Daoy (cell line): ENCODE measurements around the gene DRGX. TPM values are rescaled to one million over a fixed set of nuclear protein-coding genes. Genes with fewer than 3 reads are reported as not detected.

Experiments used
- DNase-seq: peaks from one replicate; pipeline ENCODE4 v3.0.0-alpha.2; 2015; ENCODE audit warnings: low read depth
- total RNA-seq: library from RNA; depleted of rRNA; stranded (reverse); fragments of >200 nt; shearing (Covaris generic); gene quantifications from 2 replicates; pipeline ENCODE4 v1.2.3, GENCODE V29; 2014; rRNA removed

DRGX gene
- total RNA-seq: not detected in 2 replicates

DNA sequence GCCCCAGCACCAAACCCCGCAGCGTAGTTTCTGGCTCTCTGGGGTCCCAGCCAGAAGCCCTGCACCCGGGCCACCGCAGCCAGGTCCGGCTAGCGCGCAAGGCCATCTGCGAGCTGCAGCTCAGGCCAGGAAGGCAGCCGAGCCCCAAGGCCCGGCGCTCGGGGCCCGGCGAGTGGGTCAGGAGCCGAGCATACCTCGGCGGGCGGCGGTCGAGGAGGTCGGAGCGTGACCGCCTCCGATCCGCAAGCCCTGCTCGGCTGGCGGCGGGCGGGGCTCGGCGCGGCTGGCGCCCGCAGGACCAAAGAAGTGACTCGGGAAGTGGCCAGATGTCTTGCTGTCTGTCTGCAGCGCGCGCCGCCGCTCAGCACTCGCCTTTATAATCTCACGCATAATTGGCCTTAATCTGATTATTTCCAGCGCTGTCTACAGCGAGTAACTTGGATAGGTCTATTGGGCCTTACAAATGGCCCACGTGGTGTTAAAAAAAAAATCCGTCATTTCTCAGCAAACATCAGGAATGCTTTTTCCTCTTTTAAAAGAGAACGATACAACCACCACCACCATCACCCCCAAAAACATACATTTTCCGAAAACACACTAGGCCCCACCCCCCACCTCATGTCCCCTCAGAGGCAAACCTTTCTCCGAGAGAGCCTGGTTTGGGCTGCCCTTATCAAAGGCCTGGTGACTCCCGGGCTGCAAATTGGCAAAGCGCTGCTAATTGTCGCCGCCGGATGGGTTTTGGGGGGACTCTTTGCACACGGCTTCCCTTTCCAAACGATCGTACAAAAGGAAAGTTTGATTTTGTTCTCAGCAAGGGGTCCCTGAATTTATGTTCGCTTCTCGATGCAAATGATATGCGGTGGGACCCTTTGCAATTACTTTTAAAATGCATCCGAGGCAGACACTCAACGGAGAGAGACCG, at the start of gene DRGX:
Gene DRGX, minus strand, starts transcription at position 349 of the 925 bp plus-strand sequence. CDS start 649 bp downstream, outside the sequence.
- DNase-seq: no peak

DNA sequence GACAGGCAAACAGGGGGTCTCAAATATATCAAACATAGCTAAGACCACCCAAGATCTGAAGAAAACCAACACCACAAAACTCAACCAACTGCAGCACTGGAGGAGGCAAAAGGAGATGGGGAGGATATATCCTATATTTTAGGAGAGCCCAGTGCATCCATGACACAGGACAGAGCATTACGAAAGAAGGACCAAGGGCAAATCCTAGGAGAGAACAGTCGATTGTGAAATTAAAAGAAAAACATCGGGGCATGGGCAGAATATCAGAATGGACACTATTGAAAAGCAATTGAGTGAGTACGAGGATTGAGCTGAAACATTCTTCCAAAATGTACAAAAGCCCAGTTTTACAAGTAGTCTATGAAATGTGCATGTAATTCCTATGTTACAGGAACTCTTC, 48.5 kb upstream of the DRGX start:
- DNase-seq: no peak

DNA sequence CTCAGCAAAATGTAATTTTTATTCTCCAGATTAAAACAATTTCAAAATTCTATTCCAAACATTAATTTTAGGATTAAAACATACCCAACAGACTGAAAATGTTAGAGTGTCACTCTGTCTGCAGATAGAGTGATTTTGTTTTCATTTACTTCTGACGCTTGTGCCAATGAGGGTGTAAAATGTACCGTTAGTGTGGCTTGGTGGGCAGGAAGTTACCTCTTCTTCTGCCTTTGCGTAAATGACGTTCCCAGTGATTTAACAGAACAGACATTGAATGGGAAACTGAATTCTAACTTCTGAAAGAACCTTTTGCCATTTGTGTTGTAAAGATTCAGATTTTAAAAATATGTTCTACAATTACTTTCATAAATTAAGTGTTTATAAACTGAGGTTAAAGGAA, 47.0 kb upstream of the DRGX start:
- DNase-seq: no peak

DNA sequence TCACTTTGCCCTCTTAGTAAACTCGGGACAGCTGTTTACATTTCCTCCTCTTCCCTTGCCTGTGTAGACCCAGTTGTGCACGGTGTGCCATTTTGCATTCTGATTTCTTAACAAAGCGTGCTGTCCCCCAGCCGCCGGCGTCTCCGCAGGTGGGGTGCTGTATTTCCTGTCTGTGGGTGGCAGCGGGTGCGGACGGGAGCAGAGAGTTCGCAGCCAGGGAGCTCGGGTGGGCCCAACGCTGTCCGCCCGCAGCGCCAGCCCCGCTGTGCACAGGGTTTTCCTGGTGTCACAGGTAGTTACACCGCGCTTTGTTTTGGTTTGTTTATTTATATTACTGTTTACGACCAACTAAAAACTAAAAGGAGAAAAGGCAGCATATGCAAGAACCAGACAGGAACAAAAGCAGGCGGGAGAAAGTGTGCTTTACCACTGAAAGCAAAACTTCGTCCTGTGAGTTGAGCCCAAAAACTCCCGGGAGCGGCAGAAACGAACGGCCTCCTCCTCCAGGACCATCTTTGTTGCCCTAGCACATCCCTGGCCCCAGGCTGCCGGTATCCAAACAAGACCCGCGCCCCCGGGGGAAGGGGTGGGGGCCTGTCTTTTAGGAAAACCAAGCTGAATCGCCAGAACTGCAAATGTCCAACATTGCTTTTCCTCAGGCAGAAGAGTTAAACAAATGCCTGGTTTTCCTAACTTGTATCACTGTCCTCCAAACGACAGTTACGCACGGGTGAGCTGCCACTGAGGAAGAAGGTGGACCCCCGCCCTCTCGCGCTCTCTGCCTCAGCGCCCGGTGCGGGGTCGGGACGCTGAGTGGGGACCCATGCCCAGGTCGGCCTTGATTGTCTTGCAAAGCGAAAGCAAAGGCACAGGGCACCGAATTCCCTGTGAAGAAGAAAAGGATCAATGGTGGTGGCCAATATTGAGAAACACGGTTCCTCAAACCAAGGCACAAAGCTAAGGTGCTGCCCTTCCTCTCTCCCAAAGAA, 45.9 kb upstream of the DRGX start:
- no peak for DNase-seq

DNA sequence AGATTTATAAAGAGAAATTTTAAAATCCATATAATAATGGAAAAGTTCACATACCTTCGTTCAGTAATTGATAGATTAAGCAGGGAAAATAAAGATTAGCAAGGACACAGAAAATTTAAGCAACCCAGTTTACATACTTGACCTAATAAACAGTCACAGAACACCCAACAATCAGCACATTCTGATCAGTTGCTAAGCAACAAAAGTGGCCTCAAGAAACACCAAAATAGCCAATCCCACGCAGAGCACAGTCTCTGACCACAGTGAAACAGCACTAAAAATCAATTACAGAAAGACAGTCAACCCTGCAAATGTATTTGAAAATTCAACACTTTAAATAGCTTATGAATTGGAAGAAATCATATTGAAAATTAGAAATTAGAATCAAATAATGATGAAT, 39.3 kb upstream of the DRGX start:
- DNase-seq: no peak

DNA sequence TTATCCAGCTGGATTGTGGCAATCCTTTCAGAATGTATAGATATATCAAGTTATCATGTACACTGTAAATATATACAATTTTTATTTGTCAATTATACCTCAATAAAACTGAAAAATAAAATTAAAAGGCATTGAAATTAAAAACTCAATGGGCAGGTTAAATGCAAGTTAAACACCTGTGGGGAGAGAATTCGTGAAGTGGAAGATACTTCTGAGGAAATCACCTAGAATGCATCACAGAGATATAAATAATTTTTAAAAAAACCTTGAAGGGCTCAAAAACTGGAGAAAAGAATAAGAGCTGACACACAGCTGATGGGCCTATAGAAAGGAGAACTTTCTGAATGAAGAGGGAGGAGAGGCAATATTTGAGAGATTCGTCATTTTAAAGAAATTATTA, 37.2 kb upstream of the DRGX start:
- no peak for DNase-seq

DNA sequence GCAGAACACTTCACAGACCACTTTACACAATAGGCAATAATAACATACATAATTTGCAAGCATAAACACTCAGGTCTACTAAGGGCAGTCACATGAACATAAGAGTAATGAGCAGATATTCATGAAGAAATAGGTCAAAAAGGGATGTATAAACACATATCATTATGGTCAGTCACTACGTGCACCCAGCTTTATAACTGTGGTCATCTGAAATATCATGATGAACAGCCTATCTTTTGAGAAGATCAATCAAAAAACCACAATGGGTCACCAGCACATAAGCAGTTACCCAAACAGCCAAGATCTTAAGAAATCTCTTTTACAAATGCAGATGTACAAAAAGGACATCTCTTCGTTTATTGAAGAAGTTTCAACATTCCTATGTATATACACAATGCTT, 35.5 kb upstream of the DRGX start:
- no peak for DNase-seq

DNA sequence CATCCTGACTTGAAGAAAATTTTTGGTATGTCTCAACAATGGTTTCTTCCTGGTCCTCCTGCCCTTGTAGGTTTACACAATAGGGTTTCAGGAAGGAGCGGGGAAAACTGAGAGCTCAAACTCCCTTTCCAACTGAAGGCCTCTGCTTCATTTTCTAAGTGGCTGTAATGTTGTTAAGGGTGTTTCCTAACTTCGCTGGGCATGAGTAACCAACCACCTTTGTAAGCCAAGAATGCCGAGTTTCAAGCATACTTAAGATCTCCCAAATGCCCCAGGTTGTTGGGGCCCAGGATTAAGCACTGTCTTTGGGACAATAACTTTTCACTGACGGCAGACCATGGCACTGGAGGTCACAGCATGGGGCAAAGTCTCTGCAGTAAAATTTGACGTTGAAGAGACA, 33.6 kb upstream of the DRGX start:
- DNase-seq: no peak

DNA sequence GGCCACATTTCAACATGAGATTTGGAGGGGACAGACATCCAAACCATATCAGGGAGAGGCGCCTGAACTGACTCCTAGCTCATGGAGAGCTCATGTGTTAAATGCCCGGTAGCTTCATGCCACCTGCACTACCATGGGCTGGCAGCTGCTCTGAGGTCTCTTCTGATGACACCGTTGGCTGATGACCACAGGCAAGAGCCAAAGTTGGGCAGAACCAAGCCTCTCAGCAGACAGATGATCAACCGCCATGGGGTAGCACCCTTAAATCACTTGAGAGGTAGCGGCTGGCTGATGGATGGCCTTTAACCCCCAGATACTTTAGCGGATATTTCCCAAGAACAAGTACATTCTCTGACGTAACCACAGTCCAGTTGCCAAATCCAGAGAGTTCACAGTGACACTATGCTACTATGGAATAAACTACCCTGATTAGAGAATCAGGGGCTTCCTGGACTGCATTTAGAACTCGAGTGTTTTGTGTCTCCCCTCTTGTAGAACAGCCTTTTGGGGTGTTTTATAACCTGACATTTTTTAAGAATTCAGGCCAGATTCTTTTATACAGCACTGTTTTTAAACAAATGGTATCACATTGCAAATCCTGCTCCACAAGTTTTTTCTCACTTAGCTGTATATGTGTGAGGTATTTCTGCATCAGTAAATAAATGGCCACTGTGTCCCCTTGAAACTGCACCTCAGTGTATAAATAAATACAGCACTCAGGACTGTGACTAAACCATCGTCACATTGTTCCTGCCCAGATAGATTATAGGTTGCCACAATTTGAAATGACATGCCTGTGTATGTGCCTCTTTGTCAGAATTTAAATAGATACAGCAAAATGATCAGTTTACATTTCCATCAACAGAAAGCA, 30.8 kb upstream of the DRGX start:
- no peak for DNase-seq

DNA sequence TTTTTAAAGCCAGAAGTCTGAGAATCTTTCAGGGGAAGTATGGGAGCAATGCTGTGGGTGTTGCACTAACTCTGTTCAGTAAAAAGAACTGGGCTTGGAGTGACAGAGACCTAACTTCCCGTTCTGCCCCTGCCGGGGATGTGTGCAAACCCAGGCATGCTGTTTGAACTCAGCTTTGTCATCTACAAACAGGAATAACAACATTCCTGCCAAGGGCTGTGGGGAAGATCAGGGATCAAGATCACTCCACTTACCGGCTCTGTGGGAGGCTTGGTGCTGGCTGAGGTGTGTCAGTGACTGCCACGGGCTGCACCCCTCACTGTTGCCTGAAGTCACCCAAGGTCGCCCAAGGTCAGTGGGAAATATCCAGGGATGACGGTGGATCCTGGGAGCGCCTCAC, 23.1 kb upstream of the DRGX start:
- no peak for DNase-seq

DNA sequence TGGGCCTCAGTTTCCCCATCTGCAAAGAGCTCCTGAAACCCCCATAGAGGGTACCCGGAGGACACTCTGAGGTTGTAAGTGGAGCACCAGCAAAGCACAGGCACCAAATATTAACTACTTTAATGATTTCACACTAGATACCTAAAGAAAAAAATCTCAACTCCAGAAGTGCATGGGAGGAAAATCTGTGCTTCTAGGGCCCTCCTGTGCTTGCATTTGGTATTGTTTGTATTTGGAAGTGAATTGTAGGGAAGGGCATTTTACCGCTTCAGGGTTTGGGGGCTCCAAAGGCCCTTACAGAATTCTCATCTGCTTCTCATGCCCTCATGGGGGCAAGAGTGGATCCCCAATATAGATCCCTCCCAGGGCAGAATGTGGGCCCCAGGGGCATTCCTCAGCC, 22.4 kb upstream of the DRGX start:
- no peak for DNase-seq

DNA sequence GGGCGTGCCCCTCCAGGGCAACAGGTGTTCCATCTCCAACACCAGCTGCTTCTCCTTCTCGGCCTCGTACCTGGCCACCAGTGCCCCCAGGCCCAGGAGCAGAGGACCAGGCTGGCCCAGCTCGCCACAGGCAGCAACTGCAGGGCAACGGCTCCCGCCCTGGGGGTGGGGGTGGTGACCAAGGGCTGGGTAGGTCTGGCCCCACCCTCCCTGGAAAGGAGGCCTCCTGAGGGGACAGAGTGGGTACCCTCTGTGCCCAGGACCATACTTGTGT, 22.1 kb upstream of the DRGX start:
- DNase-seq: no peak

DNA sequence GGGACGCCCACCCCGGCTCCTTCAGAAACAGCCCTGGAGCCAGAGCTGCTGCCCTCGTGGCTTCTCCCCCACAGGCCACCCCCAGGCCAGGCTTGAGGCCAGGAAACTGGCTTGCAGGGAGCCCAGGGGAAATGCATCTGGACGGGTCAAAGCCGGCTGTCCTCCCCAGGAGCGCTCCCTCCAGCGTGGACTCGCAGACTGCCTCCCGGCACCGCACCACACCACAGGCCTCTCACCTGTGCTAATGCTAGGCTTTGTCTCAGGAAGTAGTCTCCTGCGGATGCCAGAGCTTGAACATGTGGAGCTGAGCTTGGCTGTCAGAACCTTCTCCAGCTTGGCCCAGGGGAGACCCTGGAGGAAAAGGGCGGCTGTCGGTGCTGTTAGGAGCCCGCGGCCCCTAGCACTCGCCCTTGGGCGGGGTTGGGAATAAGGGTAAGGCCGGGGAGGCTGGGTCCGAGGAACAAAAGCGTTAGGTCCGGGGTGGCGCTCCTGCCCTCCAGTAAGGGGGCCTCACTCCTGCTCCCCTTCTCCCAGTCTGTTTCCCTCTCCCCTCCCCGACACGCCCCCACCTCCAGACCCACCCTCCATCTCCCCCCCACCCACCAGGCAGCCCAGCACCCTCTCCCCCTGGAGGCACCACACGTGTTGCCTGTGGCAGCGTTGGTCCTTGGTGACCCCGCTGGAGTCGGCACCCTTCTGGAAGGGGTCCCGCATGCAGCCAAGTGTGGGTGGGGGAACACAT, 21.6 kb upstream of the DRGX start:
- DNase-seq: no peak

DNA sequence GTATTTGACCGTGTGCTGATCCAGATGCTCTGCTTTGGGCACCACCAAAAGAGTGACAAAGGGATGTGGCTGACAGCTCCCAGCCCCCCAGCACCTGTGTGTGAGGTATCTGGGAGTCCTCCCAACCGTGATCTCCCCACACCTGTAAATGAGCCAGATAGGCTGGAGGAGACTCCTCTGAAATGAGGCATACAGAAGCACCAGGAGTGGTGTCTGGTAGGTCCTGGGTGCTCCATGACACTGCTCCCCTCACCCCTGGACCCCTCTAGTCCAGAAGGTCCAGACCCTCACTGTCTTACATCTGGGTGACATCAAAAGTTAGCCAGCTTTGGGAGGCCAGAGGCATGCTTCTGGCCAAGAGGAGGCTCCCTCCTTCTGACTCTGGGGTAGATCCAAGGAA, 20.0 kb upstream of the DRGX start:
- no peak for DNase-seq

DNA sequence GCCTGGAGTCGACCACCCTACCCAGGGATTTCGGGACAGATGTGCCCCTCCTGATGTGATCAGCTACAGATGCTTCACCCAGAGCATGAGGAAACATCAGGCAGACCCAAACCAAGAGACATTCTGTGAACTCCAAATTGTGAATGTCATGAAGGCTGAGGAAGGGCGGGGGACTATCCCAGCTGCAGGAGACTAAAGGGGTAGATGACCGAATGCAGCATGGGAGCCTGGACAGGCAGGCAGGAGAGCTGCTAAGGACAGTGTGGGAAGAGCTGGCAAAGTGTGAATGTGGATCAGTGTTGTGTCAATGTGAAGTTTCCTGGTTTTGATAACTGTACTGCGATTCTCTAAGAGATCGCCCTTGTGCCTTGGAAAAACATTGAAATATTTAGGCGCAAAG, 19.2 kb upstream of the DRGX start:
- DNase-seq: no peak

DNA sequence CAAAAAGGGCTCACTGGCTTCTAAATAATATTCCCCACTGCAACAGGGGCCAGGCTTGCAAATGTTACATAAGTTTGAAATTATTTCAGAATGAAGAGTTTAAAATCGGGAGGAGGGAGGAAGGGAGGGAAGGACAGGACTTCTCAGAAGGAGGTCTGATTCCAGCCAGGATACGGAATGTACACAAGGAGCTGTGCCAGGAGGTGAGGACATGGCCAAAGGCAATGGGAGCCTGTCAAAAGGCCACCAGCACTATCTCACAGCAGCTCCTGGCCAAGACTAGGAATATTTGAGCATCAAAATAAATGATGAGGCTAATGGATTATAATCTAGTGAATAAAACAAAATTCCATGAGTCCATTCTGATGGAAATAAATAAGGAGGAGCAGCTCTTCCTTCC, 18.6 kb upstream of the DRGX start:
- no peak for DNase-seq

DNA sequence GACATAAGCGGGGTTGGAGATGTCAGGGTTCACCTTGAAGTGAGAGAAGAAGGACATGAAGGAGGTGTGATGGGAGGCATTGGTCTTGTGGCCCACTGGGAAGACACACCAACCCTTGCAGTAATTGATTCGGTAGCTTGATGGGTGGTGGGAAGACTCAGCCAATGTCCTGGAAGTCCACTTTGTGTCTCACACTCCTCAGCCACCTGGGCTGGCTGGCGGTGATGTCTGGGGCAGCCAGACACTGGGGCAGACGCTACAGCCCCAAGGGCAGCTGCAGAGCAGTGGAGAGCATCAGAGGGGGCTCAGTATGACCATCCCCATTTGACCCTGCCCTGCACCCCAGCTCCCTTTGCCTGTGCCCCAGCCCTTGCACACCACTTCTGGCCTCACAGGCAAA, 16.7 kb upstream of the DRGX start:
- no peak for DNase-seq

DNA sequence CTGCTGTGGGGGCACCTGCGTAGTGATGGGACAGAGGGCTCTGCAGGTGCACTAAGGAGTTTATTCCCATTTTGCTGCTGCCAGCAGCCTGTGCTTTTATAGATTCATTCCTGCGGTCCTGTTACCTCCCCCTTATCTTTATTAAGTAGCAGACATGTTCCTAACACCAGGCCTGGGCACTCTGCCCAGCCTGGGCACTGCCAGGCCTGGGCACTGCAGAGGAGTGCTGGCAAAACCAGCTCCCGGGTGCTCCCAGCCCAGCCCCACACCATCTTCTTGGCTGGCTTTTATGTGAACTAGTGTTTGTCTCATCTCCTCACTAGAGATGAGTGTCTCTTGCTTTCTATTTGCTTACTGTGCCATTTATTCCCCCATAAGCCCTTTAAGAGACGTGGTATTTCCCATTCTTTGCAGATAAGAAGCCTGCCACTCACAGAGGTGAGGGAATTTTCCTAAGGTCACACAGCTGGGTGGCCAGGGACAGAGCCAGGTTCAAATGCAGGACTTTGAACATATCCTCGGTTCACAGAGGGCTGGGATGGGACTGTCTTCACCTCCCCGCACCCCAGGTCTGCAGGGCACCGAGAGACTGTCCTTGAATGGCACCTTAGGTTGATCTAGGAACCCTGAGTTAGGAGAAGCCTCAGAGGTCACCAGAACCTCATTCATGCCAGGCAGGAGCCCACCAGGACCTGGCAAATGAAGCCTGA, 14.6 kb upstream of the DRGX start:
- DNase-seq: no peak

DNA sequence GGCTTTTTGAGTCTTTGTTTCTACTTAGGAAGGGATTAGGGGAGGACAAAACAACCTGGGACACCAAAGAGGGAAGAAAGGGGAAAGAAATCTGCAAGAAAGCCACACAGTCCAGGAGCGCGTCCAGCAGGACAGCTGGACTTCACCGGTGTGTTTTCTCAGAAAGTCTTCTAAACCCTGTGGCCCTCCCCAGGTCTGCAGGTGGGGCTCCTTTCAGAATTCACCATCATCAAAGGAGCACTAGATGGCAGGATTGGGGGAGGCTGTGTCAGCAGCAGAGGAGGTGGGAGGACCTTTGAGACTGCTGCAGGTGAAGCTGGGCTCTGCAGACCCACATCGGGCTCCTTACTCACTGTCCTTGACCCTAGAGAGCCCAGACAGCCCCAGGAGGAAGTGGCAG, 13.9 kb upstream of the DRGX start:
- no peak for DNase-seq

DNA sequence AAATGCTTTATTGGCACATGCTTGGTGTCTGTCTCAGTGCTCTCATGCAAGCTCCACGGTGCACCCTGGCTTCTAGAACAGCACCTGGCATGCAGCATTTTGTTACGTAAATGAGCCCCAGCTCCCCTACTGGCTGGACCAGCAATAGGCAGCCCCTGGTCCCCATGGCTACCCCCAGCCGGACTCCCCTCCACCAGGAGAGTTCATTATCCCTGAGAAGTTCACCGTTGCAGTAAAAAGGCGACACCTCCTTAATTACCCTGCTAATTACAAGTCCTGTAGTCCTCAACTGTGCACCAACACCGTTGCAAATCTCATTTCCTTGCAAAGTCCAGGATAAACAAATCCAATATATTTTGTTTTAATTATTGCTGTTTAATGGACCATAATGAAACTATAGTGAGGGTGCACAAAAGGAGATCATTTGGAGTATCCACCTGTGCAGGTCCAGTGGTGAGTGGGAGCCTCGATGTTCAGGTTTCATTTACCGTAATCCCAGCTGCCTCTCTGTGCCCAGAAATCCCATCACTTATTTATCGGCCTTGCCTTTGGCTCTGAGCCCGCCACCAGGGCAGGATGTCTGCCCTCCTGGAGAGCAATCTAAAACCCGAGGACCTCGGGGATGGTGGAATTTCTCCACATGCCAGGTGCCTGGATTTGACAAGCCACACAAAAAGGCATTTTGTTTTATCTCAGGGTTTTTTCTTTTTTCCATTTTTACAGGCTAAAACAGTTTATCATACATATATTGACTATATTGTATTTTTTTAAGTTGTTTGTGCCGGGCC, 12.8 kb upstream of the DRGX start:
- DNase-seq: no peak
